Suprapubic skin (tissue), 4 donors: ENCODE data around the gene SMC6. TPM values are rescaled to one million over a fixed set of nuclear protein-coding genes. Genes with fewer than 3 reads are reported as not detected.

ENCODE experiments used
- DNase-seq, 2 donors: peaks; one replicate each; pipeline ENCODE4 v3.0.0-alpha.2; 2019; ENCODE audit warnings: low spot score in 2 of 2
- H3K27ac ChIP-seq: fragments of 200-600 bp; sonication (generic); one replicate; pipeline ENCODE4 v1.5.1; 2019
- H3K27me3 ChIP-seq: fragments of 200-600 bp; sonication (generic); one replicate; pipeline ENCODE4 v1.5.1; 2019
- H3K36me3 ChIP-seq: fragments of 200-600 bp; sonication (generic); one replicate; pipeline ENCODE4 v1.5.1; 2019
- H3K4me1 ChIP-seq: fragments of 200-600 bp; sonication (generic); one replicate; pipeline ENCODE4 v1.5.1; 2019
- H3K4me3 ChIP-seq: fragments of 200-600 bp; sonication (generic); one replicate; pipeline ENCODE4 v1.5.1; 2019; ENCODE audit warnings: mild to moderate bottlenecking
- H3K9me3 ChIP-seq: fragments of 200-600 bp; sonication (generic); one replicate; pipeline ENCODE4 v1.5.1; 2019
- CTCF ChIP-seq, 2 donors: fragments of 200-600 bp in 1 of 2; fragments of 450-650 bp in 1 of 2; sonication (generic) in 1 of 2; IDR thresholded peaks; one replicate each; pipeline ENCODE4 v1.5.1; 2016 to 2019; ENCODE audit warnings: antibody characterized with exemption in 2 of 2, mild to moderate bottlenecking in 1 of 2, moderate library complexity in 1 of 2
- EP300 ChIP-seq: sonication (generic); formaldehyde crosslinking; IDR thresholded peaks from one replicate; pipeline ENCODE4 v1.6.1; 2017; ENCODE audit warnings: antibody characterized with exemption
- POLR2A ChIP-seq, 2 donors: fragments of 450-650 bp; IDR thresholded peaks; one replicate each; pipeline ENCODE4 v1.6.1; 2017; ENCODE audit warnings: antibody characterized with exemption in 2 of 2, mild to moderate bottlenecking in 2 of 2, moderate library complexity in 2 of 2
- POLR2AphosphoS5 ChIP-seq, 3 donors: sonication (generic); formaldehyde crosslinking; IDR thresholded peaks; one replicate each; pipeline ENCODE4 v1.6.1; 2017; ENCODE audit warnings: antibody characterized with exemption in 3 of 3
- WGBS: methylation state at CpG from one replicate; pipeline ENCODE4 v1.1.5; 2018; 5-methylcytosine and 5-hydroxymethylcytosine counted together
- total RNA-seq, 4 donors: library from RNA; depleted of rRNA; stranded (reverse); fragments of >200 nt; gene quantifications; one replicate each; pipeline ENCODE4 v1.1.0, GENCODE V29; 2016

The SMC6 gene
- total RNA-seq, 4 donors from 2014 or later, result 22.5 to 34.0 (median 26.9) TPM

- H3K4me1 ChIP-seq, result no peaks in the 10 kb centered on the region
- no peak for DNase-seq
- no peak for TF ChIP-seq POLR2A (IDR thresholded peaks at IDR 0.05)
- 90% methylated on average over 1 of the region's 1 CpG for WGBS
- no peaks in the 10 kb centered on the region for H3K27me3 ChIP-seq
- no peaks in the 10 kb centered on the region for H3K9me3 ChIP-seq
- H3K36me3 ChIP-seq, result peaks cover 85% of the 10 kb centered on the region
- no peak overlapping the region for H3K4me3 ChIP-seq
- H3K27ac ChIP-seq, result no peak overlapping the region
Measured at GRCh38 chr2:17733599-17733998, 20.0 kb downstream of the SMC6 start.

- no peaks in the 10 kb centered on the region for H3K4me1 ChIP-seq
- WGBS, result 90% methylated on average over 2 of the region's 2 CpGs
- TF ChIP-seq EP300 (no peak), CTCF (IDR thresholded peaks at IDR 0.05) (no peak), POLR2A (IDR thresholded peaks at IDR 0.05) (no peak), POLR2AphosphoS5 (IDR thresholded peaks at IDR 0.05) (no peak)
Measured at GRCh38 chr2:17729880-17730279, 23.7 kb downstream of the SMC6 start.

GRCh38 chr2:17728210-17728609, 25.4 kb downstream of the SMC6 start:
- WGBS, result 83% methylated on average over 6 of the region's 6 CpGs
- Histone ChIP-seq H3K9me3 (no peaks in the 10 kb centered on the region), H3K27me3 (no peaks in the 10 kb centered on the region), H3K27ac (no peak overlapping the region), H3K4me1 (no peaks in the 10 kb centered on the region), H3K36me3 (peaks cover 64% of the 10 kb centered on the region), H3K4me3 (no peak overlapping the region)
- no peak for DNase-seq
- no peak for TF ChIP-seq EP300
- TF ChIP-seq CTCF (IDR thresholded peaks at IDR 0.05), result no peak

More at GRCh38 chr2:17729880-17730279, 23.7 kb downstream of the SMC6 start:
- H3K4me3 ChIP-seq, result no peak overlapping the region
- peaks cover 71% of the 10 kb centered on the region for H3K36me3 ChIP-seq
- H3K27me3 ChIP-seq, result no peaks in the 10 kb centered on the region
- no peak overlapping the region for H3K27ac ChIP-seq
- no peaks in the 10 kb centered on the region for H3K9me3 ChIP-seq
- DNase-seq, result no peak

- H3K27ac ChIP-seq, result no peak overlapping the region
- H3K27me3 ChIP-seq, result no peaks in the 10 kb centered on the region
- no peaks in the 10 kb centered on the region for H3K9me3 ChIP-seq
- H3K4me3 ChIP-seq, result no peak overlapping the region
- peaks cover 68% of the 10 kb centered on the region for H3K36me3 ChIP-seq
- TF ChIP-seq POLR2AphosphoS5 (IDR thresholded peaks at IDR 0.05), result no peak
- TF ChIP-seq CTCF (IDR thresholded peaks at IDR 0.05), result peak; percentile 48 to 72
- no peak for TF ChIP-seq EP300
- TF ChIP-seq POLR2A (IDR thresholded peaks at IDR 0.05), result no peak
- no peaks in the 10 kb centered on the region for H3K4me1 ChIP-seq
- no peak for DNase-seq
- 77% methylated on average over 4 of the region's 4 CpGs for WGBS
Measured at GRCh38 chr2:17719562-17720371, 33.8 kb downstream of the SMC6 start.

- no peak overlapping the region for H3K4me3 ChIP-seq
- no peaks in the 10 kb centered on the region for H3K9me3 ChIP-seq
- H3K4me1 ChIP-seq, result no peaks in the 10 kb centered on the region
- H3K27ac ChIP-seq, result no peak overlapping the region
- no peak for TF ChIP-seq POLR2AphosphoS5 (IDR thresholded peaks at IDR 0.05)
- TF ChIP-seq CTCF (IDR thresholded peaks at IDR 0.05), result no peak
- no peak for TF ChIP-seq EP300
- no peak for TF ChIP-seq POLR2A (IDR thresholded peaks at IDR 0.05)
- WGBS, result 87% methylated on average over 5 of the region's 5 CpGs
- peaks cover 73% of the 10 kb centered on the region for H3K36me3 ChIP-seq
- DNase-seq, result no peak
- no peaks in the 10 kb centered on the region for H3K27me3 ChIP-seq
Measured at GRCh38 chr2:17718689-17719088, 34.9 kb downstream of the SMC6 start.
